Measurements from ENCODE around the gene RHBG. TPM values are rescaled to one million over a fixed set of nuclear protein-coding genes. Genes with fewer than 3 reads are reported as not detected.

RHBG gene
- total RNA-seq, 1 donor from 2014 or later = not detected

DNA sequence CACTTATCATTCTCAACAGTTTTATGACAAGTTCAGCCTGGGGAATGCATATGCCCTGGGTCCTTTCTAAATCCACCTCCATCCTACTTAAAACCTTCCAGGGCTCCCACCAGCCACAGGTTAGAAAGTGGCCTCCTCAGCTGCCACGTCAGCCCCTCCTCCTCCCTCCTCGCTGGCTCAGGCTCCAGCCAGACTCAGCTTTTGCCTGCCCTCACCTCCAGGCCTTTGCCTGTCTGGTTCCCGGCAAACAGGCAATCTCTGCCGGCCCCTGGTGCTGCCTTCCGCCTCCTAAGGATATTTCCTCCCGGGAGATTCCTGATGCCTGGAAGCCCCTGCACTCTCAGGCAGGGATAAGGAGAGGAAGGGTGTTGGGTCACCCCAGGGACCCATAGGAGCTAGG, 9.5 kb downstream of the RHBG start:
- TF ChIP-seq, protein P1, sequence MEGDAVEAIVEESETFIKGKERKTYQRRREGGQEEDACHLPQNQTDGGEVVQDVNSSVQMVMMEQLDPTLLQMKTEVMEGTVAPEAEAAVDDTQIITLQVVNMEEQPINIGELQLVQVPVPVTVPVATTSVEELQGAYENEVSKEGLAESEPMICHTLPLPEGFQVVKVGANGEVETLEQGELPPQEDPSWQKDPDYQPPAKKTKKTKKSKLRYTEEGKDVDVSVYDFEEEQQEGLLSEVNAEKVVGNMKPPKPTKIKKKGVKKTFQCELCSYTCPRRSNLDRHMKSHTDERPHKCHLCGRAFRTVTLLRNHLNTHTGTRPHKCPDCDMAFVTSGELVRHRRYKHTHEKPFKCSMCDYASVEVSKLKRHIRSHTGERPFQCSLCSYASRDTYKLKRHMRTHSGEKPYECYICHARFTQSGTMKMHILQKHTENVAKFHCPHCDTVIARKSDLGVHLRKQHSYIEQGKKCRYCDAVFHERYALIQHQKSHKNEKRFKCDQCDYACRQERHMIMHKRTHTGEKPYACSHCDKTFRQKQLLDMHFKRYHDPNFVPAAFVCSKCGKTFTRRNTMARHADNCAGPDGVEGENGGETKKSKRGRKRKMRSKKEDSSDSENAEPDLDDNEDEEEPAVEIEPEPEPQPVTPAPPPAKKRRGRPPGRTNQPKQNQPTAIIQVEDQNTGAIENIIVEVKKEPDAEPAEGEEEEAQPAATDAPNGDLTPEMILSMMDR (IDR thresholded peaks at IDR 0.05) = no peak
- no peaks in the 10 kb centered on the region for H3K27me3 Mint-ChIP-seq (ENCODE audit: low read depth)
- H3K27ac Mint-ChIP-seq (ENCODE audit: unreplicated experiment) = no peak overlapping the region
- H3K9me3 Mint-ChIP-seq (ENCODE audit: low read depth) = no peaks in the 10 kb centered on the region
- H3K4me1 Mint-ChIP-seq (ENCODE audit: low read depth) = peaks cover 7% of the 10 kb centered on the region
- no peak overlapping the region for H3K4me3 Mint-ChIP-seq (ENCODE audit: unreplicated experiment)
- no peak for DNase-seq (ENCODE audit: low spot score)
- H3K36me3 Mint-ChIP-seq (ENCODE audit: low read depth) = no peaks in the 10 kb centered on the region

DNA sequence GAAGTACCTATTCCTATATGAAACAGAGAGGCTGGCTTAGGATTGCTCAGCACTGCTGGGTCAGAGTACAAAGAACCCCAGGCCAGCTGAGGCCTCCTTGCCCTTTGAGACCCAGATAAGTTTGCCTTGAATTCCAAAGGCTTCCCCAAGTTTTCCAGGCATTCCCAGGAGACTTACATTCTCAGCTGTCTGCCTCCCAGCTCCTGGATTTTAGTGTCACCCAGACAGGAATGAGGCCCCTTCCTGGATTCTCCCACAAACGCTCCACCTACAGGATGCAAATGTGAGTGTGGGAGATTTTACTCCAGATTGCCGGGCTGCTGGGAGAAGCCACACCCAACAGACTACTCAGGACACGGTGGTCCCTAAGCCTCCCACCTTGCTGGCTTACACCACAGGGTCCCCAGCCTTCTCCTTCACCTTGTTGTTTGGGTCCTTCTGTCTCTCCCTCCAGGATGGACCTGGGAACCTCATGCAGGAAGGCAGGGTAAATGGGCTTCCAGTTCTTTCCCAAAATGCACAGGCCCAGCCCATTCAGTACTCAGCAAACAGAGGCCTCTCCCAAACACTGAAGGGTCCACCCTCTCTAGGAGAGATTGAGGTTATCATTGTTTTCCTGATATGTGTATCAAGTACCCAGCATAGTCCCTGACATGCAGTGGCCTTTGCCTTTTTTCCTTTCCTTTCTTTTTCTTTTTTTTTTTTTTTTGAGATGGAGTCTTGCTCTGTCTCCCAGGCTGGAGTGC, 10.6 kb downstream of the RHBG start:
- TF ChIP-seq, protein P1 (IDR thresholded peaks at IDR 0.05) = peak; percentile 39
- Mint-ChIP-seq H3K27ac (ENCODE audit: unreplicated experiment) (no peak overlapping the region), H3K27me3 (ENCODE audit: low read depth) (no peaks in the 10 kb centered on the region), H3K9me3 (ENCODE audit: low read depth) (no peaks in the 10 kb centered on the region), H3K4me1 (ENCODE audit: low read depth) (peaks cover 7% of the 10 kb centered on the region), H3K4me3 (ENCODE audit: unreplicated experiment) (no peak overlapping the region), H3K36me3 (ENCODE audit: low read depth) (no peaks in the 10 kb centered on the region)
- DNase-seq (ENCODE audit: low spot score) = no peak

DNA sequence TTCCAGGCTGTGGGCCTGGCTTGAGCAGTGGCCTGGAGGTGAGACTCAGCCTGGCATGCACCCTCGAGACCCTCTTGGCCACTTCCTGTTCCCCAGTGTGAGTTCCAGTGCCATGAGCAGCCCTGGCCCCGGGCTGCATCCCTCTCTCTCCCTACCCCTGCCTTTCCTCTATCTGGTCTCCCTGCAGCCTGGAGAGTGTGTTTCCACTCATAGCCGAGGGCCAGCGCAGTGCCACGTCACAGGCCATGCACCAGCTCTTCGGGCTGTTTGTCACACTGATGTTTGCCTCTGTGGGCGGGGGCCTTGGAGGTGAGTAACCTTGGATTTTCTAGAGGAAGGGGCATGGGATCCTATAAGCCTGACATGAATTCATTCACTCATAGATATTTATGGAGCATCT, 13.6 kb downstream of the RHBG start:
- H3K9me3 Mint-ChIP-seq (ENCODE audit: low read depth) = no peaks in the 10 kb centered on the region
- no peak for DNase-seq (ENCODE audit: low spot score)
- TF ChIP-seq, protein P1 (IDR thresholded peaks at IDR 0.05) = no peak
- peaks cover 10% of the 10 kb centered on the region for H3K27me3 Mint-ChIP-seq (ENCODE audit: low read depth)
- H3K36me3 Mint-ChIP-seq (ENCODE audit: low read depth) = no peaks in the 10 kb centered on the region
- H3K4me3 Mint-ChIP-seq (ENCODE audit: unreplicated experiment) = no peak overlapping the region
- H3K27ac Mint-ChIP-seq (ENCODE audit: unreplicated experiment) = no peak overlapping the region
- peaks cover 9% of the 10 kb centered on the region for H3K4me1 Mint-ChIP-seq (ENCODE audit: low read depth)

DNA sequence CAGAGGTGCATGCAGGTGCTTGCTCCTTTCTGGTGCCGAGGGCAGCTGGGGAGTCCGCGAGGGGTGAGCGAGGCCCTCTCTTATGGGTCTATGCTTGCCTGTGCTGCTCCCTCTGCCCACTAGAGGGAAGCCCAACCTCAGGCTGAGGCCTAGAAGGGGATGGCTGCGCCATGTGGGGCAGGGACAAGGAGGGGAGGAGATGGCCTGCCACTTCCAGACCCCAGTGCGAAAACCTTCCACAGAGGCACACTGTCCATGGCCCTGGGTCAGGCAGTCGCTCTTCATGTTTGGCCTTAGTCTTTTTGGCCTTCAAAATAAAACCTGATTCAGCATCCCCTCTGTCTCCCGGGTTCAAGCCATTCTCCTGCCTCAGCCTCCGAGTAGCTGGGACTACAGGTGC, 14.0 kb downstream of the RHBG start:
- H3K4me3 Mint-ChIP-seq (ENCODE audit: unreplicated experiment) = no peak overlapping the region
- no peak overlapping the region for H3K27ac Mint-ChIP-seq (ENCODE audit: unreplicated experiment)
- TF ChIP-seq, protein P1 (IDR thresholded peaks at IDR 0.05) = peak; percentile 86
- H3K9me3 Mint-ChIP-seq (ENCODE audit: low read depth) = no peaks in the 10 kb centered on the region
- peaks cover 14% of the 10 kb centered on the region for H3K27me3 Mint-ChIP-seq (ENCODE audit: low read depth)
- H3K36me3 Mint-ChIP-seq (ENCODE audit: low read depth) = no peaks in the 10 kb centered on the region
- H3K4me1 Mint-ChIP-seq (ENCODE audit: low read depth) = peaks cover 9% of the 10 kb centered on the region
- no peak for DNase-seq (ENCODE audit: low spot score)

DNA sequence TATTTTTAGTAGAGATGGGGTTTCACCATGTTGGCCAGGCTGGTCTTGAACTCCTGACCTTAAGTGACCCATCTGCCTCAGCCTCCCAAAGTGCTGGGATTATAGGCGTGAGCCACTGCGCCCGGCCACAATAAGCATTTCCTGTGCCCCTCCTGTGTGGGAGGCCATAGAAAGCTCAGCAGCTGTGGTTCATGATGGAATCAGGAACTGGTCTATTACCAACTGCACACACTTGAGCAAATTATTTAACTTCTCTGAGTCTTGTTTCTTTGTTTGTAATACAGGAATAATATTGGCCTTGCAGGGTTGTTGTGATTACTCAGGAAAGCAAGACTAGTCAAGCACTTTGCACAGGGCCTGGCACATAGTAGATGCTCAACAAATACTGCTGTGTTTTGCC, 15.0 kb downstream of the RHBG start:
- Mint-ChIP-seq H3K4me1 (ENCODE audit: low read depth) (peaks cover 9% of the 10 kb centered on the region), H3K9me3 (ENCODE audit: low read depth) (no peaks in the 10 kb centered on the region), H3K4me3 (ENCODE audit: unreplicated experiment) (no peak overlapping the region), H3K36me3 (ENCODE audit: low read depth) (no peaks in the 10 kb centered on the region), H3K27me3 (ENCODE audit: low read depth) (peaks cover 14% of the 10 kb centered on the region), H3K27ac (ENCODE audit: unreplicated experiment) (no peak overlapping the region)
- TF ChIP-seq, protein P1 (IDR thresholded peaks at IDR 0.05) = no peak
- no peak for DNase-seq (ENCODE audit: low spot score)

All from chondrocyte (in vitro differentiated cells).